Effector memory CD4-positive, alpha-beta T cell (primary cell): ENCODE measurements around the gene AGXT2.
"Not testable (repeated sequence)": the region's sequence is repeated elsewhere in the genome, so short reads cannot be mapped to it uniquely, and the experiment has no call there.

ENCODE experiments used
- DNase-seq, 3 donors: peaks; one replicate each; pipeline ENCODE4 v3.0.0-alpha.2; 2020
- H3K27ac ChIP-seq: 2 replicates; pipeline ENCODE4 v1.7.0; 2013; ENCODE audit warnings: mild to moderate bottlenecking, low read length, moderate library complexity; ENCODE audit not compliant: insufficient read depth, poor library complexity, severe bottlenecking
- H3K27me3 ChIP-seq: replicated peaks from 2 replicates; pipeline ENCODE4 v1.7.0; 2013; ENCODE audit warnings: mild to moderate bottlenecking, low read length; ENCODE audit not compliant: insufficient read depth, control insufficient read depth, poor library complexity, severe bottlenecking
- H3K36me3 ChIP-seq: 2 replicates; pipeline ENCODE4 v1.7.0; 2013; ENCODE audit warnings: mild to moderate bottlenecking, low read length, moderate library complexity; ENCODE audit not compliant: control insufficient read depth, insufficient read depth
- H3K4me1 ChIP-seq: 2 replicates; pipeline ENCODE4 v1.7.0; 2013; ENCODE audit warnings: low read length, mild to moderate bottlenecking; ENCODE audit not compliant: control insufficient read depth, insufficient read depth, poor library complexity, severe bottlenecking
- H3K4me3 ChIP-seq: 2 replicates; pipeline ENCODE4 v1.7.0; 2013; ENCODE audit warnings: low read length, low read depth, mild to moderate bottlenecking; ENCODE audit not compliant: insufficient read depth, poor library complexity, severe bottlenecking
- H3K9me3 ChIP-seq: 2 replicates; pipeline ENCODE4 v1.7.0; 2013; ENCODE audit warnings: mild to moderate bottlenecking, low read length, moderate library complexity; ENCODE audit not compliant: control insufficient read depth

AGXT2 gene

DNA sequence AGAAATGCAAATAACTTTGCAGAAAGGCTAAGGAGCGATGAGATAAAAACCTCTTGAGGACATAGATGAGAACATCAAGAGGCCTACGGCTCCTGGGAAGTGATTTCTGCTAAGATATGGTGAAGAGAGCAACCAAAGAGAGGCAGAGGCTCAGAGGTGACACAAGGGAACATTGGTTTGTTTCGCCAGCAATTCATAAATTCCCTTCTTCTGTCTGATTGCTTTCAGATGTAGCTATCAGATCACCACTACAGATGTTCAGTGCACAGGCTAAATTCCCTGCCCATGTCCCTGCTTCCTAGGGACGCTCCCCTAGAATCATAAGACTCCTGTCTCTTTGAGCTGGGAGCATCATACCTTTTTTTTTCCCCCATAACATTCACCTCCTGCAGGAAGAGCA lies 11.2 kb downstream of the AGXT2 start:
- no peak for DNase-seq
- no peaks in the 10 kb centered on the region for H3K27me3 ChIP-seq
- H3K4me3 ChIP-seq: no peak overlapping the region
- H3K4me1 ChIP-seq: no peaks in the 10 kb centered on the region
- no peak overlapping the region for H3K27ac ChIP-seq
- no peaks in the 10 kb centered on the region for H3K36me3 ChIP-seq
- no peaks in the 10 kb centered on the region for H3K9me3 ChIP-seq

DNA sequence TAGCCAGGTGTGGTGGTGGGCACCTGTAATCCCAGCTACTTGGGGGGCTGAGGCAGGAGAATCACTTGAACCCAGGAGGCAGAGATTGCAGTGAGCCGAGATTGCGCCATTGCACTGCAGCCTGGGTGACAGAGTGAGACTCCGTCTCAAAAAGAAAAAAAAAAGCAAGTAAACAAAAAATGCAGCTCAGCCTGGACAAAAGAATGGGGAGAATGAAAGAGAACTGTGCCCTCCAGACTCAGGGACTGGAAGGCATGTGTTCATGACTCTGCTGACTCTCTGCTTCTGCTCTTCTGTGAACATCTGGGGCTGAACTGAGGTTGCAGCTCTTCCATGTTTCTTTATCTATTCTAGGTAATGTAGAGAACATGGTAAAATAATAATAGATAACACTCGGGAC lies 11.8 kb downstream of the AGXT2 start:
- not testable (repeated sequence) for H3K9me3 ChIP-seq, H3K27ac ChIP-seq, H3K36me3 ChIP-seq, H3K27me3 ChIP-seq, DNase-seq, H3K4me3 ChIP-seq, H3K4me1 ChIP-seq

DNA sequence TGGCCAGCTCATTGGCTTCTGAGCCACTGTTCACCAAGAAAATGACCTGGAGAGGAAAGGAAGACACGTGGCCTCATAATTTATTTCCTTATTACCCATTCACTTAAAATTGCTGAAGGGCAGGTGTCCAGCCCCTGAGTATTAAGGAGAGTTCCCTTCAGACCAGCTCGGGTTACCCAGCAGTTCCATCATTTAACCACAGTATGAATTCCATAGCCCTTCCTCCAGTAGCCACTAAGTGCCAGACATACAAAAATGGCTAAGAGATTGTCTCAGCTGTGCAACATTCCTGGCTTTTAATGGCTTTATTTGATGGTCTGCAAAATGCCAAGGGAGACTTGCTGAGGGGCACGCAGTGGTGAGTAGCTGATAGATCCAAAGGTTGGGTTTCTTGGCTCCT lies 12.5 kb downstream of the AGXT2 start:
- Histone ChIP-seq H3K36me3 (no peaks in the 10 kb centered on the region), H3K4me1 (no peaks in the 10 kb centered on the region), H3K27ac (no peak overlapping the region), H3K27me3 (no peaks in the 10 kb centered on the region), H3K4me3 (no peak overlapping the region), H3K9me3 (no peaks in the 10 kb centered on the region)
- DNase-seq: no peak

DNA sequence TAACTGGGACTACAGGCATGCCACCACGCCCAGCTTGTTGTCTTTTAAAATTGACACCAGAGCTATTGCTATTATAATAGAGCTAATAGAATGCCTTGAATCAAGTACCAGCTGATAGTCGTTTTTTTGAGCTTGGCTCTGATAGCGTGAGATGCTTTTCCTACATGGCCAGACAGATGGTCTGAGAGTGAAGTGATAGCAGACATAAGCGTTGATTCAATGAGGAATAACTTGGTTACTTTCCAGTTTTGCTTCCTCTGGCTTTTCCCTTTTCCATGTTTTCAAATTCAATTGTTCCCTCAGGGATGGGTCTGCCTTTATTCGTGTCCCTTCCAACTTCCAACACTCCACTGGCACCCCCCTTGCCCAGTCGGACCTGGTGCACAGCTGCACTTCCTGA lies 15.4 kb downstream of the AGXT2 start:
- H3K4me1 ChIP-seq: no peaks in the 10 kb centered on the region
- no peak for DNase-seq
- H3K27me3 ChIP-seq: no peaks in the 10 kb centered on the region
- no peak overlapping the region for H3K27ac ChIP-seq
- H3K9me3 ChIP-seq: no peaks in the 10 kb centered on the region
- no peak overlapping the region for H3K4me3 ChIP-seq
- H3K36me3 ChIP-seq: no peaks in the 10 kb centered on the region

DNA sequence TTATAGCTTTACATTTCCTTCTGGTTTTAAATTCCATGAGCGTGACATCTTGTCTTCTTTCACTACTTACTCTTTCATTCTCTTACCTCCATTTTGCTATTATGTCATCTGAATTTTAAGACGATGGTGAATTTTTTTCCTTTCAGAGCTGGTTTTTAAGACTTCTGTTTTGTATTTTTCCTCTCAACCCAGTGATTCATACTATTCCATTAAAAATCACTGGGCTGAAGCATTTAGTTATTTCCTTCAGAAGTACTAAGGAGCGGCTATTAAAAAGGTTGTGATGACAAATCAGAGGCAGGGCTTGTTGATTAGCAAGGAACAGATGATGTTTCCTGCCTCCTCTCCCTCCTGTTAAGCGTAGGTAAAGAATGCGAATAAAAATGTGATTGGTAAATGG lies 16.5 kb downstream of the AGXT2 start:
- no peaks in the 10 kb centered on the region for H3K9me3 ChIP-seq
- no peaks in the 10 kb centered on the region for H3K4me1 ChIP-seq
- DNase-seq: no peak
- H3K27ac ChIP-seq: no peak overlapping the region
- H3K4me3 ChIP-seq: no peak overlapping the region
- no peaks in the 10 kb centered on the region for H3K27me3 ChIP-seq
- no peaks in the 10 kb centered on the region for H3K36me3 ChIP-seq

DNA sequence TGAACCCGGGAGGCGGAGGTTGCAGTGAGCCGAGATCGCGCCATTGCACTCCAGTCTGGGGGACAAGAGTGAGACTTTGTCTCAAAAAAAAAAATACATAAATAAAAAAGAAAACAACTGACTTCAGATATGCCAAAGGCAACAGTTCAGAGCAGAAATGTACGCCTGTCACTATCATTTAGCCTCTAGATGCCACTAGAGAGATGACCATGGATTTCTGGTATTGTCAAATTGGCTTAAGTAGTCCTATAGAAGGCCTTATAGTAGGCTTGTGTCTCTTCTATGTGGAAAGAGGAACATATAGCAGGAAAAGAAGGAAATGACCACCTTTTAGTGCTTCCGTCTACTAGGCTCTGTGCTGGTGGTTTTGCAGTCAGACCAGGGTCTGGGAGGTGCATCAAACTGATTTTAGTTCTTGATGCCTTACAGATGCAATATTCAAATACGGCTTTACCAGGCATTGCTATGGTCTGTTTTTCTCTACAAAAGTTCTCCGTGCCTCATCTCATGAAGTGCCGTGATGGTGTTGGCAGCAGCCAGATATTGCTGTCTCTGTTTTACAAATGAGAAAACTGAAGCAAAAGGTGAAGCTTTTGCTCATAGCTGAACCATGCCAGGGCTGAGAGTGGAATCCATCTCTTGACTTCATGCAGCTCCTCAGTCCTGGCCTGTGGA lies 17.2 kb downstream of the AGXT2 start:
- Histone ChIP-seq H3K9me3 (no peaks in the 10 kb centered on the region), H3K36me3 (no peaks in the 10 kb centered on the region), H3K4me1 (no peaks in the 10 kb centered on the region), H3K27ac (no peak overlapping the region), H3K4me3 (no peak overlapping the region), H3K27me3 (no peaks in the 10 kb centered on the region)
- DNase-seq: no peak

DNA sequence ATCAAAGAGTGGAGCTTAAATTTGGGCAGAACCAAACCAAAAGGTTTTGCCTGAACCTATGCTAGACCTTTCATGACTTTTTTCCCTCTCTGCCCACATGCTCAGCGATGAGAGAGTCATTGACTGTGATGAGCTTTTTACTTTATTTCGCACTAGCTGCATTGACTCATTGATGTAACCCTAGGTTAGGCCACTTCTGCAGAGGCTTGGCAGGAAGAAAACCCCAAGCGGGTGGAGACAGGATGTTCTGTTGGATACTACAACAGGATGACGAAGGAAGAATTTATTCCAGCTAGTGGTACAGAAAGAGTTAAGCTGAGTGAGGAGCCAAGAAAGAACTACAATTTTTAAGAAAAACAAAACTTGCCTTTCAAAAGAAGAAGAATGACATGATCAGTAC lies 18.4 kb downstream of the AGXT2 start:
- Histone ChIP-seq H3K27me3 (no peaks in the 10 kb centered on the region), H3K4me3 (no peak overlapping the region), H3K36me3 (no peaks in the 10 kb centered on the region), H3K4me1 (no peaks in the 10 kb centered on the region), H3K27ac (no peak overlapping the region), H3K9me3 (no peaks in the 10 kb centered on the region)
- no peak for DNase-seq

DNA sequence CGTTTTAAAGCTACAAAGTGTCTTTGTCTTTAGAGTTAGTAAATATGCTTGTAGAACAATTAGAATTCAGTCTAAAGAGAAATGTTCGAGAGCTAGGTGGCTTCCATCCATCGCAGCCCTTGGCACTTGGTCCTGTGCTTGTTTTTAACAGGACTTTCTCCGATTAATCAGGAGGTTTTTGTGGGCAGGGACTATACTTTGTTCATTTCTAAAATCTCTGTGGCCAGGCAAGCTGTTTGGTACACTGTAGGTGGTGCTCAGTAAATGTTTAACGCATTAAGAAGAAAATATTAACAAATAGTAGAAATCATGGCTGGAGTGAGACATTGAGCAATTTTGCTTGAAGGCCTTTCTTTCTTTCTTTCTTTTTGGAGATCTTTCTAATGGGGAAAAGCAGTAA lies 20.8 kb downstream of the AGXT2 start:
- DNase-seq: no peak
- Histone ChIP-seq H3K27ac (no peak overlapping the region), H3K36me3 (no peaks in the 10 kb centered on the region), H3K9me3 (no peaks in the 10 kb centered on the region), H3K4me1 (no peaks in the 10 kb centered on the region), H3K4me3 (no peak overlapping the region), H3K27me3 (no peaks in the 10 kb centered on the region)

DNA sequence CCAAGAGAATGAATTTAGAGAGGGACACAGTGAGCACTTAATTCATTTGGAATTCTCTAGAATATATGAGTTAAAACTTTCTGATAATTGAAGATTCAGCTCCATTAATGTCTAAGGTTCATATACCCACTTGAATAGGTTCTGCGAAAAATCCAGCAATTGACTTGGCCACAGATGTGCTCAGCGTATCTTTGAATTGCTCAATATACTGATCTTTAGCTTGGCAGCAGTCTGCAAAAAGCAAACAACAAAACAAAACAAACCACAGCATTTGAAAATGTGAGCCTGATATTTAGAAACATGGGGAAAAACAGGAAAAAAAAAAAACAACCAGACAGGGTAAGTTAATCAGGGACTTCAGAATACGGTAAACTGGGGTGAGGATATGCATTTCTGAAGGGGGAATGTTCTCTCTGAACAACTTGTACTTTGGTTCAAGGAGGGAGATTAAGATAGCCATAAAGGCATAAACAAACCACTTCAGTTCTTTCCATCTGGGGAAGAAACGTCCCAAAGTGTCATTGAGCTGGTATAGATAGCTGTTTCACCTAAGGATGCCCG lies 21.4 kb downstream of the AGXT2 start:
- no peaks in the 10 kb centered on the region for H3K4me1 ChIP-seq
- no peaks in the 10 kb centered on the region for H3K27me3 ChIP-seq
- no peak overlapping the region for H3K27ac ChIP-seq
- no peaks in the 10 kb centered on the region for H3K9me3 ChIP-seq
- DNase-seq: no peak
- H3K4me3 ChIP-seq: no peak overlapping the region
- H3K36me3 ChIP-seq: no peaks in the 10 kb centered on the region

DNA sequence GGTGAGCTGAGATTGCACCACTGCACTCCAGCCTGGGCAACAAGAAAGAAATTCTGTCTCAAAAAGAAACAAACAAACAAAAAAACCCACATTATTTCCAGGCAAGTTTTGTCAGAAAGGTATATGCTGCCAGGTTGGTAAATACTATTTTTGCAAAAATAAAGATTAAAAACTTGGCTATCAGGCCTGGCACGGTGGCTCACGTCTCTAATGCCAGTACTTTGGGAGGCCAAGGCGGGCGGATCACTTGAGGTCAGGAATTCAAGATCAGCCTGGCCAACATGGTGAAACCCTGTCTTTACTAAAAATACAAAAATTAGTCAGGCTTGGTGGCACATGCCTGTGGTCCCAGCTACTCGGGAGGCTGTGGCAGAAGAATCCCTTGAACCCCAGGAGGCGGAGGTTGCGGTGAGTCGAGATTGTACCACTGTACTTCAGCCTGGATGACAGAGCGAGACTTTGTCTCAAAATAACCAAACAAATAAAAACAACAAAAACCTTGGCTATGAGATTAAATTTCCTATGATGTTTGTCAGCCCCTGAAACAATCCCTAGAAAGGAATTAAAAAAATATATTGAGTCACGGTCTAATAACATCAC lies 22.7 kb downstream of the AGXT2 start:
- Histone ChIP-seq H3K9me3 (no peaks in the 10 kb centered on the region), H3K36me3 (no peaks in the 10 kb centered on the region), H3K27me3 (no peaks in the 10 kb centered on the region), H3K27ac (no peak overlapping the region), H3K4me1 (no peaks in the 10 kb centered on the region), H3K4me3 (no peak overlapping the region)
- no peak for DNase-seq
